Panc1 (cell line): ENCODE data around the gene ANKH.

ENCODE experiments used
- CTCF ChIP-seq: fragments of 450-650 bp; IDR thresholded peaks from 2 replicates; pipeline ENCODE4 v1.5.1; 2017; ENCODE audit warnings: mild to moderate bottlenecking
- POLR2AphosphoS5 ChIP-seq: IDR thresholded peaks from 2 replicates; pipeline ENCODE4 v1.6.1; 2012; ENCODE audit warnings: mild to moderate bottlenecking, low read depth, low read length, moderate library complexity
- REST ChIP-seq, 2 experiments: IDR thresholded peaks; 2 replicates each; pipeline ENCODE4 v1.6.1; 2011 to 2012; ENCODE audit warnings: low read depth in 2 of 2, control low read depth in 1 of 2, low read length in 1 of 2, mild to moderate bottlenecking in 1 of 2, moderate library complexity in 1 of 2; ENCODE audit not compliant: insufficient read depth in 1 of 2
- SIN3A ChIP-seq: IDR thresholded peaks from 2 replicates; pipeline ENCODE4 v1.6.1; 2012; ENCODE audit warnings: low read depth, mild to moderate bottlenecking, low read length, moderate library complexity, borderline replicate concordance; ENCODE audit not compliant: insufficient read depth

- TF ChIP-seq CTCF: no peak
- TF ChIP-seq POLR2AphosphoS5: no peak
- no peak for TF ChIP-seq REST (IDR thresholded peaks at IDR 0.05; ENCODE audit: insufficient read depth in 1 of 2, low read depth in 2 of 2, low read length in 1 of 2)
- TF ChIP-seq SIN3A: no peak
Measured at GRCh38 chr5:14863105-14863504, 8.5 kb downstream of the ANKH start.
